Subcutaneous preadipocyte (primary cell): ENCODE data around the gene MUSTN1. TPM values are rescaled to one million over a fixed set of nuclear protein-coding genes. Genes with fewer than 3 reads are reported as not detected.

Experiments
- small RNA-seq: library from RNA; depleted of rRNA; stranded (forward); fragments of <200 nt; gene quantifications from one replicate; pipeline ENCODE3, GENCODE V24; 2012
- total RNA-seq: library from RNA; depleted of rRNA; stranded (reverse); fragments of >200 nt; gene quantifications from 2 replicates; pipeline ENCODE4 v1.2.3, GENCODE V29; 2012

Gene MUSTN1
- total RNA-seq, result not detected in 2 replicates

DNA sequence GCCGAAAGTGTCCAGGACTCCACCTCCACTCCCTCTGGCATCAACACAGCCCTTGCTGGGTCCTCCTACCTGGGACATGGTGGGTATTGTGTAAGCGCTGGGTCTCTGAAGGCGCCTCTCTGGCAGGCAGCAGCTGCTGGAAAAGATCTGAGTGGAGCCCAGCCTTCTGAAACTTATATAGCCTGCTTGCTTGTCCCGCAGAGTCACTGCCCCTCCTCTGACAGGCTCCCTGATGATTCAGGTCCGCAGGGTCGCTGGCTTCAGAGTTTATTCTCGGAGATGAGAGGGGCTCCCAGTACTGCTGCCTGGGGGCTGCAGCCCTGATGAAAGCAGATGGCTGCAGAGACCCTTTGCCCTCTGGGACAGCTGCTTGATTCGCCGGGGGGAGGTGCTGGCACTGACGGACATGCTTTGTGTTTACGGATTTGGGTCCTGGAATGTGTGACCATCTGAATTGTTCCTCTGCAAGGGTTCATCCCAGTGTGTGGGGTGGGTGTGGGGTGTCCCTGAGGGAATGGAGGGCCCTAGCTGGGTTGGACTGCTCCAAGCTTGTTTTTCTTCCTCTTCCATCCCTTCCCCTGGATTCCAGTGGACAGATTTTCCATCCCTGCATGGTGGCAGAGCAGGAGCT is at the start of gene MUSTN1:
Gene MUSTN1 (minus strand): TSS at position 149 of the 631 bp plus-strand sequence. CDS start 71 bp downstream, at position 78.

DNA sequence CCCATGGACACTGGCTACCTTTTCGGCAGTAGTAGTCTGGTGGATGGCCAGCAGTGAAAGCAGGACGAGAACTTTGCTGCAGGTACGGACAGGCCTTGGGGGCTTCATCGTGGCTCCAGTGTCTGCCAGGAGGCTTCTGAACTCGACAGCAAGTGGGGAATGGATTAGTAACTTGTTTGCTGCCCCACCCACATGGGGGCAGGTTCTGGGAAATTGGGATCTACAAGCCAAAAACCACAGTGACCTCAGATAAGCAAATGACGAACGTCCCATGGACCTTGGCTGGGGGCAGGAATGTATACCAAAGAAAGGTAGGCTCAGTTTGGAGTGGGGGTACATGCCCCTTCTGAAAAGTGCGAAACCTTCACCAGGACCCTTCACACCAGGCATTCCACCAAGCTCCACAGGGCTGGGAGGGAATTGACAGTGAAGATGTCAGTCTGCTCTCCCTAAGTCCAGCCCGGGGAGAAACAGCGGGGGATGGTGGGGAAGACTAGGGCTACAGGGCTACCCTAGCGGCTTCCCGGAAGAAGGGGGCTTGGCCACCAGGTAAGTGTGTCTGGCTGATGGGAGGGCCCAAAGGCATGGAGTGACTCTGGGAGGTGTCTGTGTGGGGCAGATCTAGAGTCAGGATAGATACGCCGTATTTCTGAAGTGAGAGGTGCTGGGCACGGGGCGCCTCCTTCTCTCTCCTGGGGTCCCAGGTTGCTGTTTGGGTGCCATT is 4.1 kb downstream of the MUSTN1 start, which contains the start of gene ITIH4:
Gene ITIH4 (minus strand): TSS at position 138 of the 724 bp plus-strand sequence. CDS start 30 bp downstream, at position 108.

DNA sequence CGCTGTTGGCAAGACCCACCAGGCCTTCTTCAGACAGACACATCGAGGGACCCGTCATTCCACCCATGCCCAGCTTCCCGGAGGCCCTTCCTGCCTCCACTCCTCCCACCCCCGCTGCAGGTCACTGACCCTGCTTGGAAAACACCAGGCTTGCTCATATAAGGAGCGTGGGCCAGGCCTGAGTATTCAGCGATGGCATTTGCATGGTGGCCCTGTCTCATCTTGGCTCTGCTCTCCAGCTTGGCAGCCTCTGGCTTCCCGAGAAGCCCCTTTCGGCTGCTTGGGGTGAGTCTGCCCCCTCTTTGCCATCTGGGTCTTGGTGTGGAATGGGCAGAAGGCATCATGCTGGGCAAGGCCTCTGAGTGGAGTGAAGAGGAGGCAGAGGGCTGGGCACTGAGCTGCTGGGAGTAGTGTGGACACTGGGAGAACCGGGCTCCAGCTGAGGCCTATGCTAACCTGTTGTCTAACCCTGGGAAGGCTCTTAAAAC is 40.2 kb downstream of the MUSTN1 start, which contains the start of gene ITIH3:
Gene ITIH3 (plus strand): TSS at position 185 of the 488 bp plus-strand sequence. CDS start 8 bp downstream, at position 193.

Small RNAs within 50 kb of the gene (small RNA-seq; reads per million reads assigned to genes)
- gene MIR8064 (not detected), gene MUSTN1 (not detected)

Other genes with a start within 250 kb of the MUSTN1 start
- gene PBRM1, start 149.1 kb downstream of the MUSTN1 start, total RNA-seq, result 52.9 and 75.7 TPM in 2 replicates
- gene GNL3, start 149.0 kb downstream of the MUSTN1 start, total RNA-seq, result 121 and 159 TPM in 2 replicates
- 68.8 and 81.9 TPM in 2 replicates for gene GLT8D1, start 129.2 kb downstream of the MUSTN1 start, total RNA-seq
- gene SPCS1, start 128.9 kb downstream of the MUSTN1 start, total RNA-seq, result 52.6 and 73.1 TPM in 2 replicates
- 22.4 and 35.4 TPM in 2 replicates for gene NEK4, start 64.1 kb downstream of the MUSTN1 start, total RNA-seq
- gene ITIH1, start 57.4 kb downstream of the MUSTN1 start, total RNA-seq, result not detected in 2 replicates
- not detected in 2 replicates for gene ITIH3, start 40.2 kb downstream of the MUSTN1 start, total RNA-seq
- under 0.01 and 1.8 TPM in 2 replicates for gene ITIH4, start 4.3 kb downstream of the MUSTN1 start, total RNA-seq
- 12.9 and 14.5 TPM in 2 replicates for gene STIMATE, start 62.5 kb upstream of the MUSTN1 start, total RNA-seq
- gene SFMBT1, start 211.1 kb upstream of the MUSTN1 start, total RNA-seq, result 8.8 and 10.6 TPM in 2 replicates